NCI-H524 treated with DMSO at 0.1 percent for 48 hours (cell line): Measurements from ENCODE around the gene POP7.

Source experiments
- DNase-seq: peaks from one replicate; lab custom pipeline; 2025; lab: John Stamatoyannopoulos, UW

The POP7 gene

GRCh38 chr7:100679129-100679926 is 26.6 kb upstream of the POP7 start:
- no peak for DNase-seq

- DNase-seq, result no peak
Observed at GRCh38 chr7:100679927-100680575, 25.9 kb upstream of the POP7 start.

- DNase-seq, result no peak
Observed at GRCh38 chr7:100680576-100681271, 25.2 kb upstream of the POP7 start.

GRCh38 chr7:100681491-100682227 is 24.3 kb upstream of the POP7 start:
- no peak for DNase-seq

- DNase-seq, result no peak
Observed at GRCh38 chr7:100682228-100682741, 23.6 kb upstream of the POP7 start.

- no peak for DNase-seq
Observed at GRCh38 chr7:100682991-100683658, 22.8 kb upstream of the POP7 start.

GRCh38 chr7:100683659-100684533 is 22.0 kb upstream of the POP7 start:
- DNase-seq, result no peak

GRCh38 chr7:100684534-100685042 is 21.3 kb upstream of the POP7 start:
- DNase-seq, result no peak

GRCh38 chr7:100685049-100685605 is 20.8 kb upstream of the POP7 start:
- DNase-seq, result no peak

- no peak for DNase-seq
Observed at GRCh38 chr7:100685631-100686145, 20.2 kb upstream of the POP7 start.

GRCh38 chr7:100686201-100686821 is 19.6 kb upstream of the POP7 start:
- no peak for DNase-seq

- no peak for DNase-seq
Observed at GRCh38 chr7:100686822-100687211, 19.1 kb upstream of the POP7 start.

GRCh38 chr7:100687261-100687660 is 18.7 kb upstream of the POP7 start:
- DNase-seq, result no peak

GRCh38 chr7:100687751-100688300 is 18.1 kb upstream of the POP7 start:
- DNase-seq, result no peak

GRCh38 chr7:100688326-100688860 is 17.5 kb upstream of the POP7 start:
- DNase-seq, result no peak

- DNase-seq, result no peak
Observed at GRCh38 chr7:100689230-100690135, 16.4 kb upstream of the POP7 start.
